CD4-positive, alpha-beta T cell (primary cell): ENCODE results near the gene CD8A. TPM values are rescaled to one million over a fixed set of nuclear protein-coding genes. Genes with fewer than 3 reads are reported as not detected.

Source experiments
- ATAC-seq: fragments of 200-7000 bp; cut with Tn5 transposase; one replicate; pipeline ENCODE4 v1.10.0; 2022; ENCODE audit warnings: mild to moderate bottlenecking; ENCODE audit not compliant: poor library complexity
- CTCF ChIA-PET: fragments of 350-600 bp; sonication (Branson Sonifier 250); formaldehyde crosslinking; loops from one replicate; lab custom pipeline; 2021; ENCODE audit warnings: antibody characterized with exemption, inconsistent platforms; lab: Charles Lee
- POLR2A ChIA-PET: fragments of 350-600 bp; sonication (Branson Sonifier 250); formaldehyde crosslinking; loops from one replicate; lab custom pipeline; 2021; ENCODE audit warnings: antibody characterized with exemption, inconsistent platforms; lab: Charles Lee
- DNase-seq, 14 experiments: peaks; one replicate each; pipeline ENCODE4 v3.0.0-alpha.2; 2013 to 2020; ENCODE audit warnings: mixed read lengths in 2 of 14
- H3K27ac ChIP-seq, 2 donors: one replicate each; pipeline versions ENCODE4 v1.5.1 to v1.7.0; 2013; ENCODE audit warnings: low read length in 2 of 2, low read depth in 1 of 2, mild to moderate bottlenecking in 1 of 2
- H3K27me3 ChIP-seq, 2 experiments: 1 replicate in 1 of 2; 2 replicates in 1 of 2; pipeline versions ENCODE4 v1.6.1 to v1.7.0; 2013; ENCODE audit warnings: low read length in 2 of 2, control low read depth in 1 of 2, mild to moderate bottlenecking in 1 of 2, moderate library complexity in 1 of 2; ENCODE audit not compliant: insufficient read depth in 2 of 2, control insufficient read depth in 1 of 2
- H3K36me3 ChIP-seq: one replicate; pipeline ENCODE4 v1.6.1; 2013; ENCODE audit warnings: low read length, control low read depth; ENCODE audit not compliant: insufficient read depth
- H3K4me1 ChIP-seq: one replicate; pipeline ENCODE4 v1.6.1; 2013; ENCODE audit warnings: low read length, control low read depth; ENCODE audit not compliant: insufficient read depth
- H3K4me3 ChIP-seq: one replicate; pipeline ENCODE4 v1.5.1; 2013; ENCODE audit warnings: mild to moderate bottlenecking, low read length, moderate library complexity
- H3K9me3 ChIP-seq, 2 experiments: 1 replicate in 1 of 2; 2 replicates in 1 of 2; pipeline versions ENCODE4 v1.6.1 to v1.7.0; 2013; ENCODE audit warnings: low read length in 2 of 2, mild to moderate bottlenecking in 2 of 2, control low read depth in 1 of 2, moderate library complexity in 1 of 2; ENCODE audit not compliant: control insufficient read depth in 1 of 2, insufficient read depth in 1 of 2
- H3K27ac Mint-ChIP-seq: one replicate; pipeline ENCODE4 v1.8.0; 2020; ENCODE audit warnings: mixed read lengths
- H3K27me3 Mint-ChIP-seq: one replicate; pipeline ENCODE4 v1.8.0; 2021; ENCODE audit warnings: mixed read lengths
- H3K36me3 Mint-ChIP-seq: one replicate; pipeline ENCODE4 v1.8.0; 2021; ENCODE audit warnings: low read depth, mixed read lengths
- H3K4me1 Mint-ChIP-seq: one replicate; pipeline ENCODE4 v1.8.0; 2021; ENCODE audit warnings: low read depth, mixed read lengths
- H3K4me3 Mint-ChIP-seq: one replicate; pipeline ENCODE4 v1.8.0; 2020; ENCODE audit warnings: mild to moderate bottlenecking, mixed read lengths
- H3K9me3 Mint-ChIP-seq: one replicate; pipeline ENCODE4 v1.8.0; 2020; ENCODE audit warnings: mixed read lengths
- CTCF ChIP-seq: fragments of 200-600 bp; IDR thresholded peaks from one replicate; pipeline ENCODE4 v1.8.0; 2022; ENCODE audit warnings: antibody characterized with exemption, mild to moderate bottlenecking
- intact Hi-C, 2 experiments: fragments of 100-400 bp; cut with DNase I in 1 of 2; cut with micrococcal nuclease in 1 of 2; formaldehyde crosslinking; loops; one replicate each; pipeline versions ENCODE4 v1.15.1 to v1.9.0; 2023 to 2025; cut with DNase I, micrococcal nuclease
- total RNA-seq, 174 experiments: library from RNA in 2 of 174; stranded (reverse) in 2 of 174; gene quantifications; one replicate each; pipeline ENCODE4 v1.2.3 and lab custom pipeline; 2021 to 2026

The CD8A gene
- total RNA-seq, 2 experiments from 2014 or later: 1.3 to 2.1 TPM

- H3K36me3 Mint-ChIP-seq: no peaks in the 10 kb centered on the region
- H3K4me1 Mint-ChIP-seq: peaks cover 19% of the 10 kb centered on the region
- DNase-seq (no peak), ATAC-seq (no peak)
- TF ChIP-seq CTCF: no peak
- H3K4me3 Mint-ChIP-seq: peak overlapping the region; percentile 94
- H3K9me3 Mint-ChIP-seq: no peaks in the 10 kb centered on the region
- H3K4me1 ChIP-seq: peaks cover 28% of the 10 kb centered on the region
- H3K9me3 ChIP-seq: peaks cover 0 to 3% of the 10 kb centered on the region in 2 experiments
- peaks cover 23 to 25% of the 10 kb centered on the region in 2 experiments for H3K27me3 ChIP-seq
- H3K27ac ChIP-seq: no peak overlapping the region
- peak overlapping the region; percentile 52 for H3K4me3 ChIP-seq
- ChIA-PET CTCF (no interaction called here), POLR2A (interaction anchor here (1.1 kb wide), 1 partner anchor 16 kb away, joined by 3 read pairs; no protein-coding TSS in a partner anchor)
- intact Hi-C loops: no loop called here
- no peak overlapping the region for H3K27ac Mint-ChIP-seq
- no peaks in the 10 kb centered on the region for H3K36me3 ChIP-seq
- peaks cover 39% of the 10 kb centered on the region for H3K27me3 Mint-ChIP-seq
Observed at GRCh38 chr2:86807133-86807467, 16.4 kb upstream of the CD8A start.

GRCh38 chr2:86806059-86806857, 15.5 kb upstream of the CD8A start:
- H3K27ac Mint-ChIP-seq: no peak overlapping the region
- CTCF ChIA-PET: no interaction called here
- DNase-seq: no peak
- ATAC-seq: no peak
- intact Hi-C loops: no loop called here
- peaks cover 0 to 3% of the 10 kb centered on the region in 2 experiments for H3K9me3 ChIP-seq
- H3K27me3 ChIP-seq: peaks cover 21 to 25% of the 10 kb centered on the region in 2 experiments
- no peaks in the 10 kb centered on the region for H3K36me3 Mint-ChIP-seq
- peaks cover 31% of the 10 kb centered on the region for H3K27me3 Mint-ChIP-seq
- H3K36me3 ChIP-seq: no peaks in the 10 kb centered on the region
- peak overlapping the region; percentile 47 for H3K4me3 Mint-ChIP-seq
- H3K9me3 Mint-ChIP-seq: no peaks in the 10 kb centered on the region
- H3K27ac ChIP-seq: no peak overlapping the region
- peaks cover 19% of the 10 kb centered on the region for H3K4me1 Mint-ChIP-seq
- TF ChIP-seq CTCF: no peak
- POLR2A ChIA-PET: no interaction called here
- H3K4me3 ChIP-seq: no peak overlapping the region
- peaks cover 28% of the 10 kb centered on the region for H3K4me1 ChIP-seq

- ATAC-seq: no peak
Observed at GRCh38 chr2:86800856-86801567, 10.3 kb upstream of the CD8A start.

More at GRCh38 chr2:86800856-86801567, 10.3 kb upstream of the CD8A start:
- Histone ChIP-seq H3K27ac (no peak overlapping the region), H3K36me3 (no peaks in the 10 kb centered on the region), H3K4me1 (no peaks in the 10 kb centered on the region), H3K4me3 (no peak overlapping the region), H3K9me3 (peaks cover 9 to 15% of the 10 kb centered on the region in 2 experiments), H3K27me3 (peaks cover 2 to 5% of the 10 kb centered on the region in 2 experiments)
- TF ChIP-seq CTCF: no peak
- Mint-ChIP-seq H3K36me3 (peaks cover 2% of the 10 kb centered on the region), H3K4me1 (no peaks in the 10 kb centered on the region), H3K27ac (no peak overlapping the region), H3K27me3 (peaks cover 4% of the 10 kb centered on the region), H3K9me3 (peaks cover 10% of the 10 kb centered on the region), H3K4me3 (no peak overlapping the region)
- no peak for DNase-seq
- intact Hi-C loops: no loop called here
- POLR2A ChIA-PET: no interaction called here
- CTCF ChIA-PET: no interaction called here
